ENCODE results near the gene KCNJ2. TPM values are rescaled to one million over a fixed set of nuclear protein-coding genes. Genes with fewer than 3 reads are reported as not detected.

The KCNJ2 gene
- total RNA-seq, 2 experiments from 2014 or later = not detected

DNA sequence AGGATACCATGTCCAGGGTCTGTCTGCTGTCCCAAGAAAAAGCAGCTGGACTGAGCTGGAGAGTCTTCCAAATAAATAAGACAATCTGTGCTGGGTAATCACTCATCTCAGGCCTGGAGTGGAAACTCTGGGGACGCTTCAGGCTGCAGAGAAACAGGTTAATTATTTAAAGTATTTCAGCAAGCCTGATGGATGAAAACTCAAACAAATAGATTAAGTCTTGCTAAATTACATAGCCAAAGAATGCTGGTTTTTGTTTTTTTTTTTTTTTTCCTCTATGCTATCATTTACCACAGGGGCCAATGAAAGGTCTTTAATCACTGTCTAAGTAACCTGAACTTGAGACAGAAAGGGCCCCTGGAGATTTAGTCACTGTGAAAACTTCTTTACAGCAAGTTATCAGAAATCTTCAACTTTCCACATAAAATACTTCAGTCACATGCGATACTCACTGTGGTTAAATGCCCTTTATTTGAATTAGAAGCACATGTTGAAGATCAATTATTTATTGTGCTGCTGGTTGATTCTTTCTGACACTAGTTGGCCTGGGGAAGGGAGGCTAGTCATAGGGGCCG, 31.0 kb upstream of the KCNJ2 start:
- H3K27ac Mint-ChIP-seq = no peak overlapping the region
- peaks cover 4% of the 10 kb centered on the region for H3K27me3 Mint-ChIP-seq
- intact Hi-C loops (cut with micrococcal nuclease) = loop anchor here (10.0 kb wide), 1 partner anchor 76 kb away; no protein-coding TSS in a partner anchor
- no peak for ATAC-seq
- TF ChIP-seq, protein P1, sequence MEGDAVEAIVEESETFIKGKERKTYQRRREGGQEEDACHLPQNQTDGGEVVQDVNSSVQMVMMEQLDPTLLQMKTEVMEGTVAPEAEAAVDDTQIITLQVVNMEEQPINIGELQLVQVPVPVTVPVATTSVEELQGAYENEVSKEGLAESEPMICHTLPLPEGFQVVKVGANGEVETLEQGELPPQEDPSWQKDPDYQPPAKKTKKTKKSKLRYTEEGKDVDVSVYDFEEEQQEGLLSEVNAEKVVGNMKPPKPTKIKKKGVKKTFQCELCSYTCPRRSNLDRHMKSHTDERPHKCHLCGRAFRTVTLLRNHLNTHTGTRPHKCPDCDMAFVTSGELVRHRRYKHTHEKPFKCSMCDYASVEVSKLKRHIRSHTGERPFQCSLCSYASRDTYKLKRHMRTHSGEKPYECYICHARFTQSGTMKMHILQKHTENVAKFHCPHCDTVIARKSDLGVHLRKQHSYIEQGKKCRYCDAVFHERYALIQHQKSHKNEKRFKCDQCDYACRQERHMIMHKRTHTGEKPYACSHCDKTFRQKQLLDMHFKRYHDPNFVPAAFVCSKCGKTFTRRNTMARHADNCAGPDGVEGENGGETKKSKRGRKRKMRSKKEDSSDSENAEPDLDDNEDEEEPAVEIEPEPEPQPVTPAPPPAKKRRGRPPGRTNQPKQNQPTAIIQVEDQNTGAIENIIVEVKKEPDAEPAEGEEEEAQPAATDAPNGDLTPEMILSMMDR (IDR thresholded peaks at IDR 0.05) = no peak
- no peaks in the 10 kb centered on the region for H3K36me3 Mint-ChIP-seq (ENCODE audit: low read depth)
- ChIA-PET CTCF (interaction anchor here (1.5 kb wide), 1 partner anchor 532 kb away, joined by 4 read pairs; no protein-coding TSS in a partner anchor), POLR2A (no interaction called here)
- no peak for DNase-seq
- no peak overlapping the region for H3K4me3 Mint-ChIP-seq
- peaks cover 20% of the 10 kb centered on the region for H3K4me1 Mint-ChIP-seq (ENCODE audit: low read depth)
- H3K9me3 Mint-ChIP-seq = no peaks in the 10 kb centered on the region

DNA sequence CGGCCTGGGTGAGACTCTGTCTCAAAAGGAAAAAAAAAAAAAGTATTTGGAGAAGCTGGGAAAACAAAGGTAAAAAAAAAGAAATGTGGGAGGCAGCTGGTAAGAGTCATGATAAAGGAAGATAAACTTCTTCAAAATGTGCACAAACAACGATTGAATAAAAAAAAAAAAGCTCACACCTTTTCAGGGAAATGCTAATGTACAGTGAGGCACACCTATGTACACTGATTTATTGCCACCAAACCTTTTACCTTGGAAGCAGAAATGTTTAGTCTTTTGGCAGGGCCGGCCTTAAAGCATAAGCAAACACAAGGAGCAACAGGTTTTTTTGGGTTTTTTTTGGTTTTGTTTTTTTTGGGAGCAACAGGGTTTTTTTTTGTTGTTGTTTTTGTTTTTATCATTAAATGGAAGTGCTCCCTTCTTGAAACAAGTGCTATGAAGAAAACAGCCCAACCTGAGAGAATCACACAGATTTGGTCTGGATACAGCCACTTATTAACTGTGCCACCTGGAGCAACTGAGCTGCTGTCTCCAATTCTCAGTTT, 29.8 kb upstream of the KCNJ2 start:
- ATAC-seq (no peak), DNase-seq (no peak)
- peaks cover 2% of the 10 kb centered on the region for H3K27me3 Mint-ChIP-seq
- ChIA-PET CTCF (interaction anchor here (1.5 kb wide), 1 partner anchor 533 kb away, joined by 4 read pairs; no protein-coding TSS in a partner anchor), POLR2A (no interaction called here)
- intact Hi-C loops (cut with micrococcal nuclease) = loop anchor here (10.0 kb wide), 1 partner anchor 75 kb away; no protein-coding TSS in a partner anchor
- no peak overlapping the region for H3K27ac Mint-ChIP-seq
- TF ChIP-seq, protein P1 (IDR thresholded peaks at IDR 0.05) = no peak
- H3K4me1 Mint-ChIP-seq (ENCODE audit: low read depth) = peaks cover 20% of the 10 kb centered on the region
- H3K9me3 Mint-ChIP-seq = no peaks in the 10 kb centered on the region
- H3K4me3 Mint-ChIP-seq = no peak overlapping the region
- no peaks in the 10 kb centered on the region for H3K36me3 Mint-ChIP-seq (ENCODE audit: low read depth)

GRCh38 chr17:70144260-70144846, 25.0 kb upstream of the KCNJ2 start:
- TF ChIP-seq, protein P1 (IDR thresholded peaks at IDR 0.05) = peak; percentile 85
- Mint-ChIP-seq H3K9me3 (no peaks in the 10 kb centered on the region), H3K27me3 (peaks cover 1% of the 10 kb centered on the region), H3K4me1 (ENCODE audit: low read depth) (no peaks in the 10 kb centered on the region), H3K27ac (no peak overlapping the region), H3K4me3 (no peak overlapping the region), H3K36me3 (ENCODE audit: low read depth) (no peaks in the 10 kb centered on the region)
- DNase-seq (no peak), ATAC-seq (no peak)
- CTCF ChIA-PET = interaction anchor here (1.3 to 1.4 kb wide), 2 partner anchors 578 to 583 kb away, joined by 3 read pairs; no protein-coding TSS in a partner anchor
- POLR2A ChIA-PET = interaction anchor here (0.6 kb wide), 1 partner anchor 121 kb away, joined by 4 read pairs; no protein-coding TSS in a partner anchor
- intact Hi-C loops (cut with micrococcal nuclease) = no loop called here

DNA sequence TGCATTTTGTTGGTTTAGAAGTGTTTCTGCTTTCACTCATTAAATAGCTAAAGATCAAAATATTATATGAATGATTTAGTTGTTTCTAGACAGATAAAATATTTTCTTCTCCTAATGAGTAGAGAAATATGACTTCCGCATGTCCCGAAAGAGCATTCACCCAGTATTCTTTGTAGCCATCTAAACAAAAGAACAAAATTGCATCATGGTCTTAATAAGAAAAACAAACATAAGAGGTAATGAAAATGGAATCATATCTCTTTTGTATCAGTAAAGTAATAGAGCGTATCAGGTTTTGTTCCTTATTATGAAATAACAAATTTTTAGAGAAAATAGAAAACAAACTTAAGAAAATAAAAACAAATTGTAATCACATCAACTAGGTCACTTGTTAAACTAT, 16.1 kb upstream of the KCNJ2 start:
- ChIA-PET CTCF (no interaction called here), POLR2A (no interaction called here)
- intact Hi-C loops (cut with micrococcal nuclease) = no loop called here
- H3K27me3 Mint-ChIP-seq = peaks cover 7% of the 10 kb centered on the region
- H3K9me3 Mint-ChIP-seq = no peaks in the 10 kb centered on the region
- H3K4me1 Mint-ChIP-seq (ENCODE audit: low read depth) = no peaks in the 10 kb centered on the region
- TF ChIP-seq, protein P1 (IDR thresholded peaks at IDR 0.05) = no peak
- no peak for DNase-seq
- no peak for ATAC-seq
- no peak overlapping the region for H3K27ac Mint-ChIP-seq
- H3K36me3 Mint-ChIP-seq (ENCODE audit: low read depth) = no peaks in the 10 kb centered on the region
- H3K4me3 Mint-ChIP-seq = no peak overlapping the region

- H3K36me3 Mint-ChIP-seq (ENCODE audit: low read depth) = no peaks in the 10 kb centered on the region
- no peak for ATAC-seq
- H3K9me3 Mint-ChIP-seq = no peaks in the 10 kb centered on the region
- ChIA-PET CTCF (interaction anchor here (1.3 kb wide), 1 partner anchor 11 kb away, joined by 3 read pairs; no protein-coding TSS in a partner anchor), POLR2A (no interaction called here)
- intact Hi-C loops (cut with micrococcal nuclease) = no loop called here
- H3K27me3 Mint-ChIP-seq = peaks cover 13% of the 10 kb centered on the region
- DNase-seq = no peak
- H3K4me1 Mint-ChIP-seq (ENCODE audit: low read depth) = no peaks in the 10 kb centered on the region
- TF ChIP-seq, protein P1 (IDR thresholded peaks at IDR 0.05) = no peak
- no peak overlapping the region for H3K27ac Mint-ChIP-seq
- no peak overlapping the region for H3K4me3 Mint-ChIP-seq
Measured at GRCh38 chr17:70157151-70157550, 12.2 kb upstream of the KCNJ2 start.

Measured in activated CD8-positive, alpha-beta T cell treated with anti-CD3 and anti-CD28 coated beads for 36 hours (primary cell).